HUDEP-2 (cell line): ENCODE measurements around the gene SPSB4.
A peak's percentile ranks its signal among the peaks of the same experiment; 100 is the strongest.

Experiments used
- DNase-seq, 76 experiments: peaks; one replicate each; lab custom pipeline; 2025; ENCODE audit not compliant: unreplicated experiment in 76 of 76; lab: John Stamatoyannopoulos, UW

Gene SPSB4

GRCh38 chr3:141072950-141073349 lies 21.8 kb downstream of the SPSB4 start:
- DNase-seq, result no peak

GRCh38 chr3:141073580-141073979 lies 22.4 kb downstream of the SPSB4 start:
- no peak for DNase-seq

GRCh38 chr3:141074529-141074928 lies 23.4 kb downstream of the SPSB4 start:
- no peak for DNase-seq

GRCh38 chr3:141076036-141076773 lies 25.1 kb downstream of the SPSB4 start:
- peak in 8 of 76 experiments; percentile 4 to 45 (median 11) for DNase-seq

- DNase-seq, result peak in 7 of 76 experiments; percentile 4 to 41 (median 20)
These were observed 25.8 kb downstream of the SPSB4 start for GRCh38 chr3:141076797-141077571.

- DNase-seq, result no peak
These were observed 26.5 kb downstream of the SPSB4 start for GRCh38 chr3:141077631-141078030.

GRCh38 chr3:141078200-141078599 lies 27.1 kb downstream of the SPSB4 start:
- no peak for DNase-seq

- no peak for DNase-seq
These were observed 29.3 kb downstream of the SPSB4 start for GRCh38 chr3:141080431-141080830.

- no peak for DNase-seq
These were observed 30.1 kb downstream of the SPSB4 start for GRCh38 chr3:141081141-141081795.

- DNase-seq, result no peak
These were observed 30.9 kb downstream of the SPSB4 start for GRCh38 chr3:141082064-141082463.

GRCh38 chr3:141083226-141083625 lies 32.1 kb downstream of the SPSB4 start:
- no peak for DNase-seq

GRCh38 chr3:141083836-141084649 lies 32.9 kb downstream of the SPSB4 start:
- no peak for DNase-seq

- no peak for DNase-seq
These were observed 34.4 kb downstream of the SPSB4 start for GRCh38 chr3:141085343-141086070.

- no peak for DNase-seq
These were observed 35.0 kb downstream of the SPSB4 start for GRCh38 chr3:141086188-141086587.

- no peak for DNase-seq
These were observed 36.1 kb downstream of the SPSB4 start for GRCh38 chr3:141087076-141087777.

GRCh38 chr3:141087778-141088130 lies 36.6 kb downstream of the SPSB4 start:
- no peak for DNase-seq

- peak in 1 of 76 experiments; percentile 7 for DNase-seq
These were observed 38.4 kb downstream of the SPSB4 start for GRCh38 chr3:141089339-141090152.

- DNase-seq, result no peak
These were observed 40.3 kb downstream of the SPSB4 start for GRCh38 chr3:141091426-141091825.

GRCh38 chr3:141092663-141093062 lies 41.5 kb downstream of the SPSB4 start:
- no peak for DNase-seq
